Upper lobe of left lung (tissue), 6 donors: Measurements from ENCODE around the gene PLB1. TPM values are rescaled to one million over a fixed set of nuclear protein-coding genes. Genes with fewer than 3 reads are reported as not detected.

Experiments used
- ATAC-seq, 2 donors: fragments of 200-7000 bp; cut with Tn5 transposase; one replicate each; pipeline ENCODE4 v1.9.1; 2022; ENCODE audit warnings: mild to moderate bottlenecking in 2 of 2, moderate library complexity in 2 of 2; ENCODE audit not compliant: low FRiP score in 2 of 2
- DNase-seq, 2 donors: peaks; one replicate each; pipeline ENCODE4 v3.0.0-alpha.2; 2019 to 2020
- H3K27ac ChIP-seq, 4 donors: fragments of 200-600 bp; sonication (generic); one replicate each; pipeline ENCODE4 v1.5.1; 2016 to 2019
- H3K27me3 ChIP-seq, 4 donors: fragments of 200-600 bp; sonication (generic); one replicate each; pipeline ENCODE4 v1.5.1; 2017 to 2019
- H3K36me3 ChIP-seq, 4 donors: fragments of 200-600 bp; sonication (generic); one replicate each; pipeline ENCODE4 v1.5.1; 2016 to 2019
- H3K4me1 ChIP-seq, 4 donors: fragments of 200-600 bp; sonication (generic); one replicate each; pipeline ENCODE4 v1.5.1; 2018 to 2019
- H3K4me3 ChIP-seq, 4 donors: fragments of 200-600 bp; sonication (generic); one replicate each; pipeline ENCODE4 v1.5.1; 2017 to 2019; ENCODE audit warnings: mild to moderate bottlenecking in 2 of 4, moderate library complexity in 1 of 4
- H3K9me3 ChIP-seq, 4 donors: fragments of 200-600 bp; sonication (generic); one replicate each; pipeline ENCODE4 v1.5.1; 2018 to 2019
- EP300 ChIP-seq, 4 donors: sonication (generic); formaldehyde crosslinking; IDR thresholded peaks; one replicate each; pipeline ENCODE4 v1.5.1; 2017; ENCODE audit warnings: antibody characterized with exemption in 4 of 4, control low read depth in 2 of 4
- POLR2A ChIP-seq, 4 donors: fragments of 450-650 bp; IDR thresholded peaks; one replicate each; pipeline ENCODE4 v1.5.1; 2016 to 2017; ENCODE audit warnings: antibody characterized with exemption in 4 of 4, mild to moderate bottlenecking in 2 of 4
- POLR2AphosphoS5 ChIP-seq, 2 donors: sonication (generic); formaldehyde crosslinking; IDR thresholded peaks; one replicate each; pipeline ENCODE4 v1.5.1; 2017; ENCODE audit warnings: antibody characterized with exemption in 2 of 2
- WGBS, 2 donors: methylation state at CpG; one replicate each; pipeline ENCODE4 v1.1.5; 2017 to 2018; 5-methylcytosine and 5-hydroxymethylcytosine counted together
- total RNA-seq, 6 donors: library from RNA; depleted of rRNA in 4 of 6; stranded (reverse); fragments of >200 nt in 4 of 6; gene quantifications; one replicate each; pipeline versions ENCODE4 v1.1.0 to v1.2.1, GENCODE V29; 2016 to 2021
- TF ChIP-seq, protein P1 (sequence below), 6 experiments: fragments of 450-650 bp in 4 of 6; fragments of 200-600 bp in 2 of 6; sonication (generic) in 2 of 6; IDR thresholded peaks; one replicate each; pipeline ENCODE4 v1.5.1; 2016 to 2019; ENCODE audit warnings: antibody characterized with exemption in 6 of 6
- donor health status: DM: no; HTN: no; CAD: no; lungs with moderate emphysema.
- donor health status: DM: no; HTN: yes; CAD: no; lungs with severe emphysema.

The PLB1 gene
- total RNA-seq, 6 donors from 2014 or later = 3.1 to 9.1 (median 5.4) TPM

DNA sequence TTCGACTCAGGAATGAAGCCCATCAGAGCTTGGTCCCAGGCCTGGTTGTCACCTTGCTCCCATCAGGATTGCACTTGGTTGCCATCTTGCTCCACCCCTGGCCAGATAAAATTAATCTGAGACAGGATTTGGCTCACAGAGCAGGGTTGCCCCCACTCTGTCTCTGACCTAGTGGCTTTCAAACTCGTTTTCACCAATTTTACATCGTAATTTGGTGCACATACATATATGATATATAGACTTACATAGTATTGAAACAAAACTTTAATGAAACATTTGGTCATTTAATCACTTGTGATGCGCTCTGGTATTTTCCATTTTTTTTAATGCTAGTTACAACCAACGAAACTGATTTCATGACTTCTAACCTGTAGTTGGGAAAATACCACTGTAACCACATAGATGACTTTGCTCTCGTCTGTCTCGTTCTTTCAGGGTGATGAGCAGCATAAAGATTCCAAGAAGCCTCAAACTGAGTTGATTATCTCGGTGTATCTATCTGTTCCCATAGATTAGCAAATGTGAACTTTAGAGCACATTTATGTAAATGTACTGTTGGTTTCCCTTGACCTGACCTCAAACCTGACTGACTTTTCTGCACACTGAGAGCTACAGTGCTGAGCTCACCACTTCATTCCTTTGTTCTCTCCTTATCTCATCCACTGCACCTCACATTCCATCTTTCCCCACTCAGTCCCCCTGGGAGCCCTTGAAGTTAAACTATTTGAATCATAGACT lies 30.5 kb upstream of the PLB1 start:
- H3K4me3 ChIP-seq = no peak overlapping the region
- ATAC-seq = no peak
- no peaks in the 10 kb centered on the region for H3K36me3 ChIP-seq
- 60 to 61% methylated on average over 8 of the region's 8 CpGs for WGBS, 2 donors
- DNase-seq = no peak
- peaks cover 0 to 6% (median 4%) of the 10 kb centered on the region in 4 donors for H3K4me1 ChIP-seq
- no peaks in the 10 kb centered on the region for H3K9me3 ChIP-seq
- H3K27me3 ChIP-seq = no peaks in the 10 kb centered on the region
- H3K27ac ChIP-seq = peak overlapping the region in 1 of 4 donors; percentile 68
- no peak for TF ChIP-seq POLR2A (IDR thresholded peaks at IDR 0.05)
- TF ChIP-seq, protein P1, sequence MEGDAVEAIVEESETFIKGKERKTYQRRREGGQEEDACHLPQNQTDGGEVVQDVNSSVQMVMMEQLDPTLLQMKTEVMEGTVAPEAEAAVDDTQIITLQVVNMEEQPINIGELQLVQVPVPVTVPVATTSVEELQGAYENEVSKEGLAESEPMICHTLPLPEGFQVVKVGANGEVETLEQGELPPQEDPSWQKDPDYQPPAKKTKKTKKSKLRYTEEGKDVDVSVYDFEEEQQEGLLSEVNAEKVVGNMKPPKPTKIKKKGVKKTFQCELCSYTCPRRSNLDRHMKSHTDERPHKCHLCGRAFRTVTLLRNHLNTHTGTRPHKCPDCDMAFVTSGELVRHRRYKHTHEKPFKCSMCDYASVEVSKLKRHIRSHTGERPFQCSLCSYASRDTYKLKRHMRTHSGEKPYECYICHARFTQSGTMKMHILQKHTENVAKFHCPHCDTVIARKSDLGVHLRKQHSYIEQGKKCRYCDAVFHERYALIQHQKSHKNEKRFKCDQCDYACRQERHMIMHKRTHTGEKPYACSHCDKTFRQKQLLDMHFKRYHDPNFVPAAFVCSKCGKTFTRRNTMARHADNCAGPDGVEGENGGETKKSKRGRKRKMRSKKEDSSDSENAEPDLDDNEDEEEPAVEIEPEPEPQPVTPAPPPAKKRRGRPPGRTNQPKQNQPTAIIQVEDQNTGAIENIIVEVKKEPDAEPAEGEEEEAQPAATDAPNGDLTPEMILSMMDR (IDR thresholded peaks at IDR 0.05) = no peak
- TF ChIP-seq EP300 (IDR thresholded peaks at IDR 0.05) = no peak
- no peak for TF ChIP-seq POLR2AphosphoS5 (IDR thresholded peaks at IDR 0.05)

DNA sequence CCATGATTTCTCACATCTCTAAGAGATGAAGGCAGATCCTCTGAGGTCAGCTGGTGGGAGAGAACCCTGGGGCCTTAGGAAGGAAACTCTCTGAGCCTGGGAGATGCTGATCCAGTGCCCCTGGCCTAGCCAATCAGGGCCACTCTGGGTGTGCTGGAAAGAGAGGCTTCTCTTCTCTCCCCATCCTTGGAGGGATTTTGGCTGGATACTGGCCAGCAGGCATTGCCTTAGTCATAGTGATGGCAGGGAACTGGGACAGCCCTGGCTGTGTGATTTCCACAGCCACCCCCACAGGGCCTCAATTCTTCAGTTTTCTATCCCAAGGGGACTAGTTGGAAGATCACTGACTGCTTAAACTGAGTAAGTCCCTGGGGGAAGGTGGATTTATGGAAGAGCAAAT lies 26.6 kb upstream of the PLB1 start:
- Histone ChIP-seq H3K9me3 (no peaks in the 10 kb centered on the region), H3K4me3 (no peak overlapping the region), H3K27ac (no peak overlapping the region), H3K4me1 (peaks cover 0 to 6% (median 3%) of the 10 kb centered on the region in 4 donors), H3K27me3 (no peaks in the 10 kb centered on the region), H3K36me3 (no peaks in the 10 kb centered on the region)
- DNase-seq (no peak), ATAC-seq (peak in 1 of 2 donors; percentile 30)
- TF ChIP-seq, protein P1 (IDR thresholded peaks at IDR 0.05) = no peak
- TF ChIP-seq POLR2A (IDR thresholded peaks at IDR 0.05) (no peak), EP300 (IDR thresholded peaks at IDR 0.05) (no peak)

DNA sequence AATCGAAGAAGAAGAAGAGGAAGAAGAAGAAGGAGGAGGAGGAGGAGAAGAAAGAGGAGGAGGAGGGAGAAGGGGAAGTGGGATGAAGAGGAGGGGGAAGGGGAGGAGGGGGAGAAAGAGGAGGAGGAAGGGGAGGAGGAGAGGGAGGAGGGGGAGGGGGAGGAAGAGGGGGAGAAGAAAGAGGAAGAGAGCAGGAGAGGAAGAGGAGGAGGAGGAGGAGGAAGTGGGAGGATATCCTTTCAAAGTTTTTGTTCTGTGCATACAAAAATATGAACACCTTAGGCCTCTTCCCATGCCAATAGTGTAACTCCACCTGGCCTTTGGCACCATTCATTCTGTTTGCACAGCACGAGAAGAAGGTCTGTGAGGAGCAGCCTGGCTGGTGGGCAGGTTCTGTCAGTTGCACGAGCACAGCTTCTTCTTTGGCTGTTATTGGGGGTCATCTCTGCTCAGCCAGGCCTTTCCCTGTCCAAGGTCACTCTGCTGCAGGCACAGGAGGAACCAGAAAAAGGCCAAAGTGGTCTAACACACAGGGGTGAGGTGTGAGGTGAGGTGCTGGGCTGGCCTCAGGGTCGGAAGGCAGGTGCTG lies 25.8 kb upstream of the PLB1 start:
- ATAC-seq (peak in 1 of 2 donors; percentile 9), DNase-seq (no peak)
- no peak overlapping the region for H3K4me3 ChIP-seq
- no peak overlapping the region for H3K27ac ChIP-seq
- no peaks in the 10 kb centered on the region for H3K36me3 ChIP-seq
- H3K27me3 ChIP-seq = no peaks in the 10 kb centered on the region
- H3K9me3 ChIP-seq = no peaks in the 10 kb centered on the region
- 35 to 41% methylated on average over 4 of the region's 4 CpGs for WGBS, 2 donors
- TF ChIP-seq EP300 (IDR thresholded peaks at IDR 0.05) (no peak), POLR2AphosphoS5 (IDR thresholded peaks at IDR 0.05) (no peak), POLR2A (IDR thresholded peaks at IDR 0.05) (no peak)
- TF ChIP-seq, protein P1 (IDR thresholded peaks at IDR 0.05) = no peak
- peaks cover 0 to 6% (median 2%) of the 10 kb centered on the region in 4 donors for H3K4me1 ChIP-seq

DNA sequence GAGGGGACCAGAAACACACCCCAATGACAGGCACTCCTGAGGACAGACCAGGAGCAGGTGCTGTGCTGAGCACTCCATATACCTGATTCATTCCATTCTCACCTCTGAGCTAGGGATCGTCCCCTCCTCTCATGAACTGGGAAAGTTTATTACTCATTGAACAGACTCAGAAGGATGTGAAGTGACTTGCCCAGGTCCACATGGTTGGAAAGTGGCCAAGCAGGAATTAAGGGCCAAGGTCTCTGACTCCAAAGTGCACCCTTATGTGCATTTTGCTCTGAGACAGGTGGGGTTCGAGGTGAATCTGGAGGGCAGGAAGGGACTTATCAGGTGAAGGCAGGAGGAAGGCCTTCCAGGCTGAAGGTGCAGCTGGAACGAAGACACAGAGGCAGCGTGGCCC lies 25.1 kb upstream of the PLB1 start:
- DNase-seq = no peak
- Histone ChIP-seq H3K36me3 (no peaks in the 10 kb centered on the region), H3K4me1 (peaks cover 0 to 6% (median 2%) of the 10 kb centered on the region in 4 donors), H3K27ac (no peak overlapping the region), H3K27me3 (no peaks in the 10 kb centered on the region), H3K9me3 (no peaks in the 10 kb centered on the region), H3K4me3 (no peak overlapping the region)
- 85 to 91% methylated on average over 3 to 4 of the region's 4 CpGs for WGBS, 2 donors
- ATAC-seq = no peak
- TF ChIP-seq EP300 (IDR thresholded peaks at IDR 0.05) (no peak), POLR2AphosphoS5 (IDR thresholded peaks at IDR 0.05) (no peak), POLR2A (IDR thresholded peaks at IDR 0.05) (no peak)
- TF ChIP-seq, protein P1 (IDR thresholded peaks at IDR 0.05) = no peak
